Measurements from ENCODE around the gene SALL1.

SALL1 gene

DNA sequence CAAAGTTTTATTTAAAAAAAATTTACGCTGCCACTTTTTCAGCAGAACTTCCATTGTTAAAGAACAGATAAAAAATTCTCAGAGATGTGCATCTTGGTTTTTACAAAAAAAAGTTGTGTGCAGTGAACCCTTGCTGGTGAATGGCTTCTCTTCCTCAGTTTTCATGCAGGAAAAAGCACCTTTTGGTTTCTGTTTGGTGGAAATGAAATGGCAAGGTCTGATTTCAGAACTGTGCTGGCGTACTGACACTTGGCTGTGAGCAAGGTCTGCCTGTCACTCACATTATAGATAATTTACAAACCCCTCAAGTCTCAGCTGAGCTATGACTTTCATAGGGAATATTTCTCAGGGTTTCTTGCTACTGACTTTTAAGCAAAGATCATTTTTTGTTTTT lies 5.7 kb upstream of the SALL1 start:
- no peak for FAIRE-seq

DNA sequence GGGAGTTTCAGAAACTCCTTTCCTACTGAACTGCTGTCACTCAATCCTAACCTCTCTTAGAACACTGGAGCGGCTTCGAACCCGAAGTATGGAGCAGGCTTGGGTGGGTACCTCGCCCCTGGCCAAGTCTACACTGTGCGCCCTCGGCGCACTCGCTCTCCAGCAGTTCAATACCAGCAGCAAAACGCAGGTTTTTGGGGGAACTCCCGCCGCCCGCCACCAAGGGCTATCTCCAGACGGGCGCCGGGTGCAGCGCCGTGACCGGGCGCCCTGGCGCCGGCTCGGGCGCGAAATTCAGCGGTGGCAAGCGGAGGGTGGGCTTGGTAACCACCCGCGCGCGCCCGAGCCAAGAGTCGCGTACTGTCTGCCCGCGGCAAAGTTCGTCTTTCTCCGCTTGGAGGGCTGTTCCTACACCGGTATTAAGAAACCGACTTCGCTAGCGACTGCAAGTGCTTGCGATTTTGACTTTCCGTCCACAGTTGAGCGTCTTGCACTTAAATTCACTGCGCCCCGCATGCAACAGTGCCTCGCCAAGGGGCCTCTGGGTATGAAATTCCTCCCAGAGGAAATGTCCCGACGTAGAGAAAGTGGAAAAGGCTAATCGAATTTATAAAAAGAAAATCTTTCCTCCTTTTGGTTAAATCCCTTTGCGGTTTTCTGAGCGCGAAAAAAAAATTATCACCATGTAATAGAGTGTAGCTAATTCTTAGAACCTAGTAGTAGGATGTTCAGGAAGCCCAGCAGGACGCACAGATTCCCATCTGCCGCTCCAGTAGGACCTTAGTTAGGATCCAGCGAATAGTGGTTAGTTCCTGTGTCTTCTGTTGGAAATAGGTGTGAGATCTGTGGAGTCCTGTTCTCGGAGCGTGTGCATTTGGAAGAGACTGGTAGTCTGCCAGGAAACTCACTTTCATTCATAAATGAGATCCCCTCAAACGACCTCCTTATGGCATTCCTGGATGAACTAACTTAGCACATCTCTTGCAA lies 5.0 kb upstream of the SALL1 start:
- FAIRE-seq: no peak

DNA sequence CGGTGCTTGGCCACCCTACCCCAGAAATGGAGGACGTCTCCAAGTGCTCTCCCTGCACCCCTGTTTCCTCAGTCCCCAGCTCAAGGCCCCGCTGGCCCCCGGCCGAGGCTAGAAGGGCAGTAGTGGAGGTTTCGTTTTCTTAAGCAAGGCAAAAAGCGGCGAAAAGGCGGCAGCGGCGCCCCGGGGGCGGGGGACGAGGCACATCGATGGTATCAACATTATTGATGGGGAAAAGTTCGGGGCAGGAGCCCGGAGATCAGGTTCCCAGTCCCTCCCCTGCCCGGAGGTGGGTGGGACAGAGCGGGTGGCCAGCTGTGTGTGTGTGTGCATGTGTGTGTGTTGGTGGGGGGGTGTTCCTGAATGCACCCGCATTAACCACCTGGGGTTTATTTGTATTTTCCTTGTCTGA lies 4.1 kb upstream of the SALL1 start:
- FAIRE-seq: no peak

DNA sequence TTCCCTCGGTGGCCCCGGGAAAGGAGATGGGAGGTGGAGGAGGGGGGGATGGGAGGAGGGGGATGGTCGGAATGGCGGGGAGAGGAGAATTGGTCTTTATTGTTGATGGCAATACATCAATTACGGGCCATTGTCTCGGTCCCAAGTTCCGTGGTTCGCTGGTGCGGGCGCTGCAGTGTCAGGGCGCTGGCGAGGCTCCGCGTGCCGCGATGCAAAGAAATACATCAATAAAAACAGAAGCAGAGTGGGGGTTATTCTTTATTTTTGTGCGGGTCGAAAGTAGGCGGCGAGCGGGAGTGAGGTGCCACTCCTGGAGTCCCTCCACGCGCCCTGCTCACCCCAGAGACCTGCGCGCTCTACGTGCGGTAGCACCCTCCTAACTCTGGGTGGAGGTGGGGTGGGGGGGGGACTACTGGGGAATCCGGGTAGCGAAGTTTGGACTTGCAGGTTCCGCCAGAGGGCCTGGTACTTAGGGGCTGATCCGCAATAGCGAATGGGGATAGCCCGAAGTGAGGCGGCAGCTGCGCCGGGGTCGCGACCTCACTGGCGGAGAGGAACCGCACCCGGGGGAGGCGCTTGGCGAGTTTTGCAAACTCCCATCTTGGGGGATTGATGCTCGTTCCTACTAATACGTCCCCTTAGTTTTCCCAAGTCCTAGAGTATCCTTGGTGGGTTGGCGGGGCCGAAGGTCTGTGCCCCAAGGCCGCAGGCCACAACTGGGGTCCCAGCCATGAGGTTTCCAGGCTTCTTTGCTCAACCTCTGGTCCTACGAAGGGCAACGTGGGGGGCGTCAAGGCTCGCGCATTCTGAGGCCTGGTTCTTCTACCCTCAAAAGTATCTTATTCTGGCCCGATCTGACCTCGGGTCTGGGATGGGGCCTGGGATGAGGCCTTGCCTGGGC lies 3.5 kb upstream of the SALL1 start:
- no peak for FAIRE-seq

DNA sequence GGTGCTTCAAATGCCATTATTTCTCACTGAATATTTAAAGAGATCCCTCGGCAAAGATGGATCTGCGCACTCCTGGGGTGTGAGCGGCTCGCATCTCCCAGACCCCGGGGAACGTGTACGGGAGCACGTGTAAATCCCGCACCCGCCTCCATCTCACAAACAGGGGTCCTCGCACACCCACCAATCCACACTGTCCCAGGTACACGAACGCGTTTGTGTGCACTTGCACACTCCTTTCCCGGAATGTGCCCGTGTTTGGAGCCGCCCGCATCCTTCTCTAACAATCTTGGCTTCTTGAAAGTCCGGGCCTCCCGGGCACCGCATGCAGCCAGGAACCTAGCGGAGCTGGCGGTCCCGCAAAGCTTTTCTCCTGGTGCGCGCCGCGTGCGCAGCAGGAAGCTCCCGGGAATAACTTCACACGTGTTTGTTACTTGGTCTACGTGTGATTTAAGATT lies 2.5 kb upstream of the SALL1 start:
- FAIRE-seq: no peak

DNA sequence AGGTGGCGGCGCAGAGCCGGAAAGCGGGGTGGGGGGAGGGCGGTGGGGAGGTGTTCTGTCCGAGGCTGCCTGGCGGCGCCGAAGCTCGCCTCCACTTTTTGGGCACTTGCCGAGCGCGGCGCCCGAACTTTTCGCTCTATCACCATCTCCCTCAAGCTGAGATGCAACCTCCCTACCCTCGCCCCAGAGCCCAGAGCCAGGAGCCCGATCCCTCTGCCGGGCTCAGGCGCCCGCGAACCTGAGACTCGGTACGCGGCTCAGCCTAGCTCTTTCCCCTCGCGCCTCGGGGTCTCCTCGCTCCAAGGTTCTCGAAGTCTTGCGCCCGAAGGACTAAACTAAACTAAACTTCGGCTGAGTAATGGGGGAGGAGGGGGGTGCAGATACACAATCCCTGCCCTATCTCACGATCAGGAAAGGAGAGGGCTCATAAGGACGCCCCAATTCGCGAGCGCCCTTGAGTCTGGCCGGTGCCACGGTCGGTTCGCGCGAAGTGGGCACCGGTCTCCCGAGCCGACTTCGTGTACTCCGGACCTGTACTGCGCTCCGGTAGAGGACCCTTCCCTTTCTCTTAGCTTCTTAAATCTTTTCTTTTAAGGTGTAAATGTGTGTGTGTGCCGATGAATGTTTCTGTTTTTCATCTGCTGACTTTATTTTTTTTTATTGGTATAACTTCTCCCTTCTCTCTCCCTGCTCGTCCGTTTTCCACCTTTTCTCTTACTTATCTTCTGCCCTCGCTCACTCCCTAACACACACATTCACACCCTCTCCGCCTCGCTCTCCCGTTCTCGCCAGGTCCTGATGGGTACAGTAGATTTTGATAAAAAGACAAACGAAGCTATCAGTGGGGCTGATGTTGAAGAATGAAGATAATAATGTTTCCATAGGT lies 1.9 kb upstream of the SALL1 start:
- FAIRE-seq: no peak

DNA sequence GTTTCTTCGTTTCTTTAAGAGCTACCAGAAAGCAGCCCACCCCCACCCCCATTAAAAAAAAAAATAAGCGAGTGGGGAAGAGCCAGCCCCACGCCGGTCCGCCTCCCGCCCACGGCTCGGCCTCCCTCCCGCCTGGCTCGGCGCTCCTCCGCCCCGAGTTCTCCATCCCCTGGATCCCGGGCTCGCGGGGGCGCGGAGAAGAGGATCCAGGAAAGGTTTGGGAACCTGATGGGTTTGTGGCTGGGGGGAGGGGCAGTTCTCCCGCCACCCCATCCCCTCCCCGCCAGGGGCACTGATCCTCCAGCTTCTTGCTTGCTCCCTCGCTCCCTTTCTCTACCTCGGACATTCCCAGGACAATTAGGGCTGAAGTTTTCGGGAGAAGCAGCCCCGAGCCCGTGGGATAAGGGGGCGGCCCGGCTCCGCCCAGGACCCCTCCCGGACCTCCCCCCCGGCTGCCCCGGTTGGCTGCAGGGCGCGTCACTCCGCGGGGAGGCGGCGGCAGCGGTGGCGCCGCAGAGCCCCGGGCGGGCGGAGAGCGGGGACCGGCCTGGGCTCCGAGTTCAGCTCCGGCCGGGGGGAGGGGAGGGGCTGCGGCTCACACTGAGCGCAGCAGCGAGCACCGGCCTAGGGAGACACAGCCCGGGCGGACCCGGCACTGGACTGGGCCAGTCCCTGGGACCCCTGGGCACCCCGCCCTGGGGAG lies 1.0 kb upstream of the SALL1 start:
- no peak for FAIRE-seq

DNA sequence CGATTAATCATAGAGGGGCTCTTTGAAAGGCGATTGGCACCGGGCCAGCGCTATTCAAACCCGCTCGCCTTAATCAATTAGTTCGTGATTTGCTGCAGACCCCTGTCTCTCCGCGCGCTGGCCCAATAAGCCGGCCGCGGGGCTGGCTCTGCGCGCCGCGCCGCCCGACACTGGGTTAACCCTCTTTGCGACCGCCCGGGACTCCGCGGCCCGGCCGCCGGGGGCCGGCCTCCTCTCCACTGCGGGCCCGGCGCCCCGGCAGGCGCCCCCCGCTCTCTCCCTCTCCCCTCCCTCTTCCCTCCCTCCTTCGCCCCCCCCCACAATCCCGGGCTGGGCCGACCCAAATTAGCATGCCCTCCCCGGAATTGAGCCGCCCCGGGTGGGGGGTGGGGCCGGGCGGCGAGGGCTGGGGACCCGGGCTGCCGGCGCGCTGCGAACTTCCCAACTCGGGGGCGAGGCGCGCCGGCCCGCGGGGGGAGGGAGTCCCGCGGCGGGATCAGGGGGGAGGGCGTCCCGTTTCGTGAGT lies 428 bp upstream of the SALL1 start:
- FAIRE-seq: no peak

DNA sequence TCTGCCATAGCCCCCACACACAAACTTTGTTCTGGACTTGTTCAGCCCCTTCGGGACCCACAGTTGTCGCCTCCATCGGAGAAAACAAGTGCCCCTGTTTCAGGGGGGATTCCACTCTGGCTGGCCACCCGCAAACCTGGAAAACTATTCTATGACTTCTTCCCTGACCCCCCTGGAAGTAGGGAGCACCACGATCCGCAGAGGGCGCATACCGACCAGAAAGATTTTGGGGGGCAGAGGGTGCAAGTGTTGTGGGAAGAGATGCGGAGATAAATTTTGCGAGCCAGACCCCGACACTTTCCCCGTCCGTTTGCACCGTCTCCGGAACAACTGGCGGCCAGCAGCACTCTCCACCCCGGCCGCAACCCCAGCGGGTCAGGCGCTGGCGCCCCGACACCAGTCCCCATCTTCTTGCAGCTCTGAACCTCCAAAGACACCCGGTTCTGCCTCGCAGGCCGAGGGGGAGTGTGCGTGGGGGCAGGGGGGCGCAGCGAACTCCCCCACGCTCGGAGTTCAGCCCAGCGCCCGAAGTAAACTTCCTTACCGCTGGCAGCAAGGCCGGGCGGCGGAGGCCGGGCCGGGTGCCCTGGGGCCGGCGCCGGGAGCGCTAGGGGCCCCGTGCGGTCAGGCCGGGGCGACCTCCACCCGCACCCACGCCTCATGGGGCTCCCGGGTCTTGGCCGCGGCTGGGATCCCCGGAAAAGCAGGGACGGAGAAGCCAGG lies 744 bp downstream of the SALL1 start:
- FAIRE-seq: no peak

DNA sequence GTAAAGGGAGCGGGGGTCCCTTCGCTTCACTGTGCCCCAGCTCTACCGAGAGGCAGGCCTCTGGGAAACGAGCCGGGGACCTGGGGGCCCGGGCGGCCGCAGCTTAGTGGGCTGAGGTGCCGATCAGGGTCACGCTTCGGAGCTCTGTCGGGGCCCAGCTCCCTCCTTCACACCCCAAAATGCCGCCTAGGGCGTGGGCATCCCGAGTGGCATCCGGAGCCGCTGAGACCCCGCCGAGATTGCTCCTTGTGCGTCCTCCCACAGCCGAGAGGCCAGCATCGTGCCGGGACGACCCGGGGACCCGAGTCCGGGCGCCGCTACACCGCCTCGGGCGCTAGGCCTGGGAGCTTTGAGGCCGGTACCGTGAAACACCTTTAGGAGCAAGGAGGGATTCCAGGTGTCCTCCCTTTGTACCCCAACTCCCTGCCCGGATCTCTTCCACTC lies 1.3 kb downstream of the SALL1 start:
- FAIRE-seq: no peak

DNA sequence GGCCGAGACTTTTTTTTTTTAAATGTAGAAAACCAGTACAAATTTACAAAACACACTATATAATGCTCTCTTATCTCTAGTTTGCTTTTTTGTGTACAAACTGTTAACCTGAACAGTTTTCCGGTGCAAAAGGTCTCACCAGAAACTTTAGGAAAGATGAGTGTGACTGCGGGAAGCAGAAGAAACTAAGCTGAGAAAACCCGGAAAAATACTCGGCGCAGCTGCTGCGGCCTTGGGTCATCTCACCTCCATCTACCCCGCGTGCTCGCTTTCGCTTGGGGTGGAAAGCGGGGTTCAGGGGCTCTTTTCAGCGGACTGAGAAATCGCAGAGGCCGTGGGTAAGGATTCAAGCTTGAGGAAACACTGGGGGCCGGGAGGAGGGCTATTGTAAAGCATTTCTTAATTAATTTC lies 1.8 kb downstream of the SALL1 start:
- no peak for FAIRE-seq

DNA sequence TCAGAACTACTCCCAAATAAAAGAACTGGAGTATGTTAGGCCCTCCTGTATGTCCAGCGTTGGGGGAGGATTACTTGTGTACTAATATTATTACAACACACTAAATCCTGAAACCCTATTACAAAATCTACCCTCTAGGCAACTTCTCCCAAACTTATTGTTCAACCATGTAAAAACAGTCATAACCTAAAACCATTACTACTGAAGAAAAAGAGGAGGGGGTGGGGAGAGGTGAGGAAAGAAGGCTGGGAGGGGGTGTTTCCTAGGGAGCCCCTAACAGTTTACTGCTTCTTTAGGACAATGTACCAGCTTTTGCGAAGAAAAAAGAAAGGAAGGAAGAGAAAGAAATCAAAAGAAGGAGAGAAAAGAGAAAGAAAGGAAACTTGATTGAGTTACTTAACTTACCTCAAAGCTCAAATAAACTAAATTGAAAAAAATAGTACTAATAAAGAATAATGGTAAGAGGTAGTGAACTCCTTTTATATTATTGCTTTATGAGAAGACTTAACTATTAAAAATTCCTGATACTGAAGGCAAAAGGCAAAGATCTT lies 2.3 kb downstream of the SALL1 start:
- FAIRE-seq: peak; percentile 64

DNA sequence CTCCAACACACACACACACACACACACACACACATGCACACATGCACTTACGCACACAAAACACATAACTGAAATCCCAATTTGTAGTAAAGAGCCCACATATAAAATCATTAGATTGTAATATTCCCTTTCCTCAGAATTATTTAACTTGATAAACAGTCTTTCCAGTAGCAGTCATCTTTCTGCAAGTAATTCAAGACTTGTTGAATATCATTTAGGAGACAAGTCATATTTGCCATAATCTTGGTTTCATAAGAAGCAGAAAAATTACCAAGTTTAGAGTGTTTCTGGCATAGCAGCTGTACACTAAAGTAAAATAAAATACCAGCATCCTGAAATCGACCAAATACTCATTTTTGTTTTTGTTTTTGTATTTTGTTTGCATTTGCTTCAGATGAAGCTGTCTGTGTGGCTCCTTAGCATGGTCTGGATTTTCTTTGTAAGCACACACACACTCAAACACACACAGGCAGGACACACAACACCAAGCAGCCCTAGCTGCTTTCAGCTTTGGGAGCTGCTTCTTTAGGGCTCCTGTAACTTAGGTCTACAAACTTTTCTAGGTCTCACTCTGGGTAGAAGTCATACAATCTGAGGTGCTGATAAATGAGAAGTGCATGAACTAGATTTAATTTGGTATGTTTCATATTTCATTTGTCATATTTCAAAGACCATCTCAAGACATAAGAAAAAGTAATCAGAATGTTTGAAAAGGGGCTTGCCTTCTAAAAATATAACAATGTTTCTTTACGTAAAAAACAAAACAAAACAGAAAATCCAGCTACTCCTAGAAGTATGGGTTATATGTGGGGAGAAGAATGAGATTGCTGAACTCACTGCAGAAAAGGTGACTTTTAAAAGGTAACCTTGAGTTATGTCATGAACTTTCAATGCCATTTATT lies 3.0 kb downstream of the SALL1 start:
- no peak for FAIRE-seq

DNA sequence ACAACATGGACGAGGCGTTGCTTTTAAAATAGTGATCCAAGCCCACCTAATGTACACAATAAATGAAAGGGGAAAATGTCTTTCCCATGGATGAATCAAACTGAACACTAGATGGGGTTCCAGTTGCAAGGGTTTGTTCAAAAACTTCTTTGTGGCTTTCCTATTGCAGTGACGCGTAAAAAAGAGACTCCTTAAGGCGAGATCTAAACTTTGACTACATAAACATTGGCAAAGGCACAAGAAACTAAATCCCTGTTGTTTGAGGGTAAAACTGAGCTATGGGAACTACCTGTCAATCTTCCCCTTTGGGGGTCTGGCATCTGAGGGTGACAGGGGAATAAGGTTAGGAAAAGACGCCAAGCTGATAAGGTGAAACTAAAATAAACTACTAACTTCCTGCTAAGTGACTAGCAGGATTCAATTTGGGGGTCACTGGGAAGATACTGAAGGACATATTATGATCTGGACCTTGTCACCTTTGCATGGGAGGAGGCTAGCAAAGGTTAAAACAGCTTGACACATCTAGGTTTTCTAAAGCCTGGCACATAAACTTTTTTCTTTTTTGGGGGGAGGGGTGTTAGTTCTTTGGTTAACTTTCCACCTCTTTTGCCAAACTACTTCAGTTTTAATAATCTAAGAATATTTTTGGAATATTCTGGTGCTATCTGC lies 4.7 kb downstream of the SALL1 start:
- FAIRE-seq: no peak

DNA sequence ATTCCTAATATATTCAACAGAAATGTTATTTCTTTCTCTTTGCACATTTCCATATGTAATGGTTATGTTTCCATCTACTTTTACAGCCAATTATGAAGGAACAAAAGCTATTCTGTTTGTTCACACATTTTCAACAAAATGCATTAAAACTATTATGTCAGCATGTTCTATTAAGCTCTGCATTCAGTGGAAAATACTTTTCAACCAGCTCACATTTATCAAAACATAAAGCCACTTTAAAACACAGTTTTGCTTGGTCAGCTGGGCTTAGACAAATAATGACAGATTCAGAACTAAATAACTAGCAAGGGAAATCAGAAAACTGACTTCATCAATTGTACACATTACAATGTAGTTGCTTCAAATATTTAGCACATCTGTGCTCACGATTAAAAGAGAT lies 6.9 kb downstream of the SALL1 start:
- no peak for FAIRE-seq

DNA sequence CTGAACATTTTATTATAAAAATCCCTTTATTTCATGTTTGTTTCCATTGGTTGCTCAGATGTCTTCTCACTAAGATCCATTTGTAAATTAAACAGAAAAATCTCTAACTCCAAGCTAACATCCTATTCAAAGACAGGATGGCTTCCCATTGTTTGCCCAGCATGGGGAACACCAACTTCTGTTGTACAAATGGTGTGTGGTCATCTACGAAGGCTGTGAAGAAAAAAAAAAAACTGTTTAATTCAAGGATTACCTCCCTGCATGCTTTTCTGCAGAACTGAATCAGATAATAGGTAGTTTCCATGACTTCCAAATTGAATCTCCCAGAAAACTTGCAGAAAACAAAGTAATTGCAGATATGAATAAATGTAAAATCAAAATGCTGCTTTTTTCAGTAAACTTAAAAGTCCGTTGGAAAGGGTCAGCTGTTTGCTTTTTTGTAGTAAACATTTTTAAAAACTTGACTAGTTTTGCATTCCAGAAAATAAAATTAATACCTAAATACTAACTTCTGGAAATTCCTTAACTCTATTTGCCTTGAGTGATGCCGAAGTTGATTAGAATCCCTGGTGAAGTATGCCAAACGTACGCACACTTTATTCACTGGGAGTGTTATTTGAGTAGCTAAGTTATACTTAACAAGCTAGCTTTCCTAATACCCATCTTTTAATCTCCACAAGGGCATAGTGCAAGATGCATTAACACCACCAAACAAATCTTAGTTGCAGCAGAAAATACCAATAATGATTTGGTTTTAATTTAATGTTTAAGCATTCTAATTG lies 7.7 kb downstream of the SALL1 start:
- no peak for FAIRE-seq

DNA sequence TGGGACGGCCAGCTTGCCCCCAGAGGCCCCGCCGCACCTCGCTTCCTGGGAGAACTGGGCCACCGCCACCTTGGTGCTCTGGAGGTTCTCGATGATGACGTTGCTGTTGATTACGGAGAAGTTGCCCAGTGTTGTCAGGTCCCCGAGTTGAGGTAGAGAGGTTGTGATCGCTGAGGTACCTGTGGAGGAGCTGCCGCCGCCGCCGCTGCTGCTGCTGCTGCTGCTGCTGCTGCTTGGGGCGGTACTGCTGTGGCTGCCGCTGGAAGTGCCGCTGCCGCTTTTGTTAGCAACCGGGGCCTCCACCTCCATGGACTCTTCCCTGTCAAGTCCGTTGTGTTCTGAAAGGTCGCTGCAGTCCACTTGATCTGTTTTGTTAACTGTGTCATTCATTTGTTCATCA lies 9.5 kb downstream of the SALL1 start:
- no peak for FAIRE-seq

DNA sequence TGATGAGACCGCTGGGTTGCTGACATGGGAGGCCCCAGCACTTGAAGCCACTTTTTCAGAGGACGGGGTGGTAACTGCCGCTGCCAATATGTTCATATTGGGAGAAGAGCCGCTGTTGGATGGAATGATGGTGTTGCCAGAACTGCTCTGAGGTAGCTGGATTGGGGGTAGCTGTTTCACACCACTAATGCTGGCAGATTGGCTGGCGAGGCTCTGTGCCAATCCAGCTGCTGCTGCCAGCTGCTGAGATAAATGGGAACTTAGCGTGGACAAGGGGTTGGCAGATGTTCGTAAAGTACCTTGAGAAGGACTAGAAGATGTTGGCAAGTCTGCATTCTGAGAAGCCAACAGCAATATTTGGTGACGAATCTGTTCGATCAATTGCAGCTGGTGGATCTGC lies 10.0 kb downstream of the SALL1 start:
- no peak for FAIRE-seq

All from endometrium (tissue), 2 donors.